ENCODE data around the gene PGA5. TPM values are rescaled to one million over a fixed set of nuclear protein-coding genes. Genes with fewer than 3 reads are reported as not detected.

The PGA5 gene
- total RNA-seq, result not detected in 2 replicates

DNA sequence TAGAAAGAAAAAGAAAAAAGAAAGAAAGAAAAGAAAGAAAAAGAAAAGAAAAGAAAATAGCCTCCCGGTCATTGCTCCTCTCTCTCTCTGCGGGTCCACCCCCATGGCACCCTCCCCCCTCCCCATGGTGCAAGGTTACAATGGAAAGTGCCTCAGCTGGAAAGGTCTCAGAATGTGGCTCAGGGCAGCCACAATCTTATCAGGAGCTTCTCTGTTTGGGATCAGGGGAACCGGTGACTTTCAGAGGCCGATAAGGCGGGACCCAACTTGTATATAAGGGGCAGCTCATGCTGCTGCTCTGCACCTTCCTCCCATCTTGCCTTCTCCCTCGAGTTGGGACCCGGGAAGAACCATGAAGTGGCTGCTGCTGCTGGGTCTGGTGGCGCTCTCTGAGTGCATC, at the start of gene PGA5:
Gene PGA5, plus strand, starts transcription at position 301 of the 400 bp plus-strand sequence. Its CDS starts 52 bp downstream, at position 353.

DNA sequence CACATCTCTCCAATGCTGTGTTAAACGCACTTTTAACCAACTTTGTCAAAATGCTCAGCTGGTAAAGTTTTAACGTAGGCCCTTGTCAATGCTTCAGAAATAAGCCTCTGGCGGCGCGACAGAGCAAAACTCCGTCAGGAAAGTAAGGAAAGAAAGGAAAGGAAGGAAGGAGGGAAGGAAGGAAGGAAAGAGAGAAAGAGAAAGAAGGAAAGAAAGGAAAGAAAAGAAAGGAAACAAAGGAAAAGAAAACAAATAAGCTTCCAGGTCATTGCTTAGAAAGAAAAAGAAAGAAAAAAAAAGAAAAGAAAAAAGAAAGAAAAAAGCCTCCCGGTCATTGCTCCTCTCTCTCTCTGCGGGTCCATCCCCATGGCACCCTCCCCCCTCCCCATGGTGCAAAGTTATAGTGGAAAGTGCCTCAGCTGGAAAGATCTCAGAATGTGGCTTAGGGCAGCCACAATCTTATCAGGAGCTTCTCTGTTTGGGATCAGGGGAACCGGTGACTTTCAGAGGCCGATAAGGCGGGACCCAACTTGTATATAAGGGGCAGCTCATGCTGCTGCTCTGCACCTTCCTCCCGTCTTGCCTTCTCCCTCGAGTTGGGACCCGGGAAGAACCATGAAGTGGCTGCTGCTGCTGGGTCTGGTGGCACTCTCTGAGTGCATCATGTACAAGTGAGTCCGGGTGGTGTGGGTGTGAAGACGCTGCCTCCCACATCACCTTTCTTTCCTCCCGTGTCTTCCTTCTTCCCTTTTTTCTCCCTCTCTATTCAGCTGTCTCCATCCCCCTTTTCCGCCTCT, 37.8 kb upstream of the PGA5 start, which contains the start of gene PGA3:
Gene PGA3, plus strand, starts transcription at position 566 of the 797 bp plus-strand sequence. Its CDS starts 50 bp downstream, at position 616.

DNA sequence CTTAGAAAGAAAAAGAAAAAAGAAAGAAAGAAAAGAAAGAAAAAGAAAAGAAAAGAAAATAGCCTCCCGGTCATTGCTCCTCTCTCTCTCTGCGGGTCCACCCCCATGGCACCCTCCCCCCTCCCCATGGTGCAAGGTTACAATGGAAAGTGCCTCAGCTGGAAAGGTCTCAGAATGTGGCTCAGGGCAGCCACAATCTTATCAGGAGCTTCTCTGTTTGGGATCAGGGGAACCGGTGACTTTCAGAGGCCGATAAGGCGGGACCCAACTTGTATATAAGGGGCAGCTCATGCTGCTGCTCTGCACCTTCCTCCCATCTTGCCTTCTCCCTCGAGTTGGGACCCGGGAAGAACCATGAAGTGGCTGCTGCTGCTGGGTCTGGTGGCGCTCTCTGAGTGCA, 18.9 kb upstream of the PGA5 start, which contains the start of gene PGA4:
Gene PGA4, plus strand, starts transcription at position 301 of the 400 bp plus-strand sequence. Its CDS starts 54 bp downstream, at position 355.

DNA sequence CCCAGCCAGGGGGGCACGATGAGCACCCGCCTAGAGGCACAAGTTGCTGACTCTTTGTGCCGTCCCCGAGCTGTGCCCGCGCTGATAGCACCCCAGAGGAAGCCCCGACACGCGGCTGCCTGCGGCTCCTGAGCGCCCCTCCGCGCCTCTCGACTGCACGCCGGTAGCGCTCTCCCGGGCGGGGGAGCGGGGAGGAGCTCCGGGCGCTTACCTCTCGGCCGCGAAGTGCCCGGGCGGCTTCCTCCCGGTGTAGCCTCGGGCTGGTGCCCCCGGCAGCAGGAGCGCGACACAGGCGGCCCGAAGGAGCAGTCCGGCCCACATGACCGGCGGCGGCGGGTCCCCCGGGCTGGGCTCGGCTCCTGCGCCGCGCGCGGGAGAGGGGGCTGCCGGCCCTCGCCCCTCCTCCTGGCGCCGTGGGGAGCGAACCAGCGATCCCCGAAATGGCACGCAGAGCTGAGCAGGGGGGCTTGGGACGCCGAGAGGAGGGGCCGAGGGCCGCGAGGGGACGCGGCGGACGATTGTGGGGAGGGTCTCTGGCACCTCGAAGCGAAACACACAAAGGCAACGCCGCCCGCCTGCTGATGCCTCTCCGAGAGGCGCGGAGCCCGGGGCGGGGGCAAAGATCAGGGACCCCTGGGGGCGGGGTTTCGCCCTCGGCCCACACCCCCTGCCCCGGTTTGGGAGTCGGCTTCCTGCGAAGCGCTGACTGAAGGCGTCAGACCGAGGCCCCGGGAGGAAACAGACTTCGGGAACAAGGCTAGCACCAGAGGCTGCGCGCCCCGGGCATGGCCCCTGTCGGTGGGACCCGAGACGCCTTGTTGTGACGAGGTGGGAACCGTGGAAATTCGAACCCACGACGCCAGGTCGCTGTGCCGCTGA, 54.0 kb downstream of the PGA5 start, which contains the start of gene VWCE:
Gene VWCE, minus strand, starts transcription at position 600 of the 879 bp plus-strand sequence. Its CDS starts 279 bp downstream, at position 321.

Other genes with a start within 250 kb of the PGA5 start
- gene CD5, start 138.7 kb upstream of the PGA5 start, total RNA-seq, result not detected in 2 replicates
- 8.2 and 10.9 TPM in 2 replicates for gene VPS37C, start 79.7 kb upstream of the PGA5 start, total RNA-seq
- gene PGA3, start 37.7 kb upstream of the PGA5 start, total RNA-seq, result not detected in 2 replicates
- gene PGA4, start 18.8 kb upstream of the PGA5 start, total RNA-seq, result not detected in 2 replicates
- gene VWCE, start 54.1 kb downstream of the PGA5 start, total RNA-seq, result under 0.01 and 0.24 TPM in 2 replicates
- gene DDB1, start 91.9 kb downstream of the PGA5 start, total RNA-seq, result 231 and 235 TPM in 2 replicates
- 20.0 and 22.2 TPM in 2 replicates for gene TKFC, start 92.1 kb downstream of the PGA5 start, total RNA-seq
- gene CYB561A3, start 120.7 kb downstream of the PGA5 start, total RNA-seq, result 55.0 and 66.7 TPM in 2 replicates
- 12.8 and 16.8 TPM in 2 replicates for gene TMEM138, start 121.2 kb downstream of the PGA5 start, total RNA-seq
- gene TMEM216, start 151.4 kb downstream of the PGA5 start, total RNA-seq, result 5.5 and 16.6 TPM in 2 replicates
- 10.9 and 13.3 TPM in 2 replicates for gene CPSF7, start 188.8 kb downstream of the PGA5 start, total RNA-seq
- 15.8 and 40.2 TPM in 2 replicates for gene SDHAF2, start 188.9 kb downstream of the PGA5 start, total RNA-seq